ENCODE data around the gene PEAK1.

Gene PEAK1

GRCh38 chr15:77419836-77420609, at the start of gene PEAK1:
TSS of gene PEAK1 (minus strand) at chr15:77420104. CDS start at chr15:77181926, 238,178 bp downstream.
- peak; percentile 99 for DNase-seq (ENCODE audit: low spot score)

- DNase-seq (ENCODE audit: low spot score): no peak
Measured at GRCh38 chr15:77468896-77469295, 49.0 kb upstream of the PEAK1 start.

- no peak for DNase-seq (ENCODE audit: low spot score)
Measured at GRCh38 chr15:77466521-77466920, 46.6 kb upstream of the PEAK1 start.

GRCh38 chr15:77464129-77464865, 44.4 kb upstream of the PEAK1 start:
- DNase-seq (ENCODE audit: low spot score): no peak

GRCh38 chr15:77461486-77461885, 41.6 kb upstream of the PEAK1 start:
- no peak for DNase-seq (ENCODE audit: low spot score)

GRCh38 chr15:77459031-77459430, 39.1 kb upstream of the PEAK1 start:
- DNase-seq (ENCODE audit: low spot score): no peak

GRCh38 chr15:77457905-77458265, 38.0 kb upstream of the PEAK1 start:
- no peak for DNase-seq (ENCODE audit: low spot score)

- peak; percentile 5 for DNase-seq (ENCODE audit: low spot score)
Measured at GRCh38 chr15:77457191-77457904, 37.4 kb upstream of the PEAK1 start.

- DNase-seq (ENCODE audit: low spot score): no peak
Measured at GRCh38 chr15:77456746-77457145, 36.8 kb upstream of the PEAK1 start.

GRCh38 chr15:77455696-77456321, 35.9 kb upstream of the PEAK1 start:
- no peak for DNase-seq (ENCODE audit: low spot score)

- no peak for DNase-seq (ENCODE audit: low spot score)
Measured at GRCh38 chr15:77454951-77455350, 35.0 kb upstream of the PEAK1 start.

GRCh38 chr15:77454265-77454664, 34.4 kb upstream of the PEAK1 start:
- DNase-seq (ENCODE audit: low spot score): no peak

GRCh38 chr15:77446840-77447390, 27.0 kb upstream of the PEAK1 start:
- DNase-seq (ENCODE audit: low spot score): no peak

GRCh38 chr15:77440378-77440999, 20.6 kb upstream of the PEAK1 start:
- DNase-seq (ENCODE audit: low spot score): no peak

GRCh38 chr15:77437264-77437663, 17.4 kb upstream of the PEAK1 start:
- DNase-seq (ENCODE audit: low spot score): no peak

GRCh38 chr15:77436822-77437221, 16.9 kb upstream of the PEAK1 start:
- no peak for DNase-seq (ENCODE audit: low spot score)

GRCh38 chr15:77430652-77431051, 10.7 kb upstream of the PEAK1 start:
- no peak for DNase-seq (ENCODE audit: low spot score)

GRCh38 chr15:77430213-77430612, 10.3 kb upstream of the PEAK1 start:
- no peak for DNase-seq (ENCODE audit: low spot score)

GRCh38 chr15:77426871-77427270, 7.0 kb upstream of the PEAK1 start:
- no peak for DNase-seq (ENCODE audit: low spot score)

- DNase-seq (ENCODE audit: low spot score): no peak
Measured at GRCh38 chr15:77426377-77426776, 6.5 kb upstream of the PEAK1 start.

- DNase-seq (ENCODE audit: low spot score): no peak
Measured at GRCh38 chr15:77425104-77425503, 5.2 kb upstream of the PEAK1 start.

GRCh38 chr15:77421370-77421700, 1.4 kb upstream of the PEAK1 start:
- no peak for DNase-seq (ENCODE audit: low spot score)

Data from putamen (tissue), 1 donor.